Activated CD8-positive, alpha-beta memory T cell treated with anti-CD3 and anti-CD28 coated beads, Interleukin-2, amount 50 U/mL, for 24 hours (primary cell): ENCODE data around the gene PRUNE2.
"Not testable (repeated sequence)": the region's sequence is repeated elsewhere in the genome, so short reads cannot be mapped to it uniquely, and the experiment has no call there.

ENCODE experiments used
- DNase-seq: peaks from one replicate; pipeline ENCODE4 v3.0.0-alpha.2; 2020; ENCODE audit errors: extremely low read depth

PRUNE2 gene

DNA sequence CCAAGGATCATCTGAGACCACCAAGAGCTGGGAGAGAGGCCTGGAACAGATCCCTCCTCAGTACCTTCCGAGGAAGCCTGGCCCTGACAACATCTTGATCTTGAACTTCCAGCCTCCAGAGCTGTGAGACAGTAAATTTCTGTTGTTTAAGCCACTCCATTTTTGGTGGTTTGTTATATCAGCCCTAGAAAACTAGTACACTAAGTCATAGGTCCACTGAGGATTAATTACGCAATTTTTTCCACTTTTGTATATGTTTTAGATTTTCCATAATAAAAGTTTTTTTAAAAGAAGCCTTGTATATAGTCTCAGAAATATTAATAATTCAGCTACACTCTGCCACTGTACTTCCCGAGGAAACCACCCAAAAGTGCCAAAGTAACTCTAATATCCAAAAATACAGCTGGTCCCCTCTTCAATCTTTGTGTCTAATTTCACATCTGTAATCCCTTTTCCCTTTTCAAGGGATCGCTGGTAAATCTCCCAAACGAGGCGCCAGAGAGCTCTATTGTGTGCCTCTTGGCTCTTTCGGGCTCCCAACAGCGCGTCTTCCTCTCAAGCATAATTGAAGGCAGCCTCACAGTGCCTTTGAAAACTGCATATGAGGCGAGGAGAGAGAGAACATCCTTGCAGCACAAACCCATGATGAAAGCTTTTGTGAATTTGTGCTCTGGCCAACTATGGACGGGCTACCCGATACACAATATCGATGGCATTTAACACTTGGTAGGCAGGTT is 32.7 kb downstream of the PRUNE2 start:
- DNase-seq, result no peak

DNA sequence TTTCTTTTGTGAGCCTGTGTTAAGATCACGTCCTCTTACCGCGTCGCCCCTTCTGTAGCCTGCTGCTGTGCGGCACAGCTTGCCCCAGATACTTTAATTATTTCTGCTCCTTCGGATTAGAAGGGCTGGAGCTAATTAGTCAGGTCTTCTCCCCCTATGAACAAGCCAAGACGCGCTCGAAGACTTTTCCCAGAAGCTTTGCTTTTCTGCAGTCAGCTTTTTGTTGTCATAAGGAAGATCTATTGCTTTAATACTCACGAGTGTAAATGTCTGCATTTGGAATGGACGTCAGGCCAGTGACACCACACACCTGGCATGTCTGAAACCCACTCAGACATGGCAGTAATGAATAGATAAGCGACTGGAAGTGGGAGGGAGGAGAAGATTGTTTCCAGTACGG is 37.0 kb downstream of the PRUNE2 start:
- DNase-seq, result no peak

DNA sequence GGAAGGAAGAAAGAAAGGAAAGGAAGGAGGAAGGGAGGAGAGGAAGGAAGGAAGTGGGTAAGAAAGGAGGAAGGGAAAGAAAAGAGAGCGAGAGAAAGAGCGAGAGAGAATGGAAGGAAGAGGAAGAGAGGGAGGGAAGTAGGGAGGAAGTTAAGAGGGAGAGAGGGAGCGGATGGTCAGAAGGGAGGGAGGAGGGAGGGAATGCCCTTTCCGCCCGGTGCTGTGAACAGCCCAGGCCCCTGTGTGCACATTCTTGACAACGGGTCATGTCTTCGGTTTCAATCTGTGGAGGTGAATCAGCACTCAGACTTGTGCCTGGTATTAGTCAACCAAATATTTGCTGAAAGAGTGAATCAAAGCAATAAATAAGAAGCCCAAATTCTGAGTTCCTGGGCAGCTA is 39.2 kb downstream of the PRUNE2 start:
- no peak for DNase-seq

DNA sequence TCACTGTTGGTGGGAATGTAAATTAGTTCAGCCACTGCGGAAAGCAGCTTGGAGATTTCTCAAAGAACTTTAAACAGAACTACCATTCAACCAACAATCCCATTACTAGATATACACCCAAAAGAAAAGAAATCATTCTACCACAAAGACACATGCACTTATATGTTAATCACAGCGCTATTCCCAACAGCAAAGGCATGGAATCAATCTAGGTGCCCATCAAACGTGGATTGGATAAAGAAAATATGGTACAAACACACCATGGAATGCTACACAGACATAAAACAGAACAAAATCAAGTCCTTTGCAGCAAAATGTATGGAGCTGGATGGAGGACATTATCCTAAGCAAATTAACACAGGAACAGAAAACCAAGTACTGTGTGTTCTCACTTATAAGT is 42.1 kb downstream of the PRUNE2 start:
- no peak for DNase-seq

DNA sequence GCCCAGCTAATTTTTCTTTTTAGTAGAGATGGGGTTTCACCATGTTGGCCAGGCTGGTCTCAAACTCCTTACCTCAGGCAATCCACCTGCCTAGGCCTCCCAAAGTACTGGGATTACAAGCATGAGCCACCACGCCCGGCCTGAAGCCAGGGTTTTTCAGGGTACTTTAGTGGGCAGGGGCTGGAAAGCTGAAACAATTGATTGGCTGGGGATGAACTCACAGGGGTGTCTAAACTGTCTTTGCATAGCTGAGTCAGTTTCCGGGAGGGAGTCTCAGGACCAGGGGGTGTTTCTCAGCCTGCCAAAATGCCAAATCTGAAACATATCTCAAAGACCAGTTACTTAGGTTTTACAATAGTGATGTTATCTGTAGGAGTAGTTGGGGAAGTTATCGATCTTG is 46.1 kb downstream of the PRUNE2 start:
- DNase-seq, result no peak

DNA sequence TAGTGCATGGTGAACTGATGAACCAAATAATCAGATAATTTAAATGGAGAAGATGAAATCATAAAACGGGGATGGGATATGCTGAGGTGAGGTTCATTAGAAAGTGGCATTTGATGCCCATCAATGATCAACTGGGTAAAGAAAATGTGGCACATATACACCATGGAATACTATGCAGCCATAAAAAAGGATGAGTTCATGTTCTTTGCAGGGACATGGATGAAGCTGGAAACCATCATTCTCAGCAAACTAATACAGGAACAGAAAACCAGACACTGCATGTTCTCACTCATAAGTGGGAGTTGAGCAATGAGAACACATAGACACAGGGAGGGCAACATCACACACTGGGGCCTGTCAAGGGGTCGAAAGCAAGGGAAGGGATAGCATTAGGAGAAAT is 47.7 kb downstream of the PRUNE2 start:
- not testable (repeated sequence) for DNase-seq

DNA sequence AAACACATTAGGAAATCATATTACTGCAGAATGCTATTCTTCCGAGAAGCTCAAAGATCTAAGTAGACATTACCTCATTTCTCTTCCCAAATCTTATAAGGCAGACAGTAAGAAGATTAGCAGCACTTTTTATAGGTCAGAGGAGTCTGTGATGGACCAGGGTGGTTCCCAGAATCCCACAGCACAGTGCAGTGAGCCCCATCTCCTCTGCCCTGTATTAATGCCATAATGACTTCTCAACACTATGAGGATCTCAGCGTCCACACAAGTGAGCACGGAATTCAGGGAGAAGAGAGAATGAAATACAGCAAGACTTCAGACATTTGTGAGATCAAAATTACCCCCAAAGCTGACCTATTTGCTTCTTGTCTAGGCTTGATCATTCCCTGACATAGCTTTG is 49.9 kb downstream of the PRUNE2 start:
- DNase-seq, result no peak

DNA sequence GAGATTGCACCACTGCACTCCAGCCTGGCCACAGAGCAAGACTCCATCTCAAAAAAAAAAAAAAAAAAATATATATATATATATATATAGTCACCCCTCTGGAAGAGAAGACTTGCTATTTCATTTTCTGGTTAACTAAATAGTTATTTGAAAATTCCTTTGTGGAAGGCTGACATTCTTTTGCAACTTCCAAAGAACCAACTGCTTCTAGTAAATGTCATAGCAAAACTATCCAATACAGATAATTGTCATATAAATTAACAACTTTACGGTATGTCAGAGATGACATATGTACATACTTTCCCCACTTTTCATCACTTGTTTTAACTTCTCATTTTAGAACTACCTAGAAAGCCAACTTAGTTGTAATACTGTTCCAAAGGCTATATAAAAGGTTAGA is 50.9 kb downstream of the PRUNE2 start:
- DNase-seq, result no peak

DNA sequence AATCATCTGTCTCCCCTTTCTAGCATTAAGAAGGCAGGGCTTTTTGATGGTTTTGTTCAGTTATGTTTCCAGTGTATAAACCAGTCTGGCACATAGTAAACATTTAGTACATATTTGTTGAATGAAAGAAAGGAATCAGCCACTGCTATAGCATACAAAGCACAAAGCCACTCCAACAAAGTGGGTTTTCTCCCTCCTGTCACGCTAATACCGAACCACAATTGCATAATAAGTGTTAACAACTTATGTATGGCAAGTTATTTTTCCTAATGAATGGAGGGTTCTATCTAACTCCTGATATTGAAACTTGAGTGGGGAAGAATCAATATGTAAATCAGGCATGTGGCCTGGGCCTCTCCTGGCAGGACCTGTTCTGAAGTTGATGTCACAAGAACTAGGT is 53.9 kb downstream of the PRUNE2 start:
- no peak for DNase-seq

DNA sequence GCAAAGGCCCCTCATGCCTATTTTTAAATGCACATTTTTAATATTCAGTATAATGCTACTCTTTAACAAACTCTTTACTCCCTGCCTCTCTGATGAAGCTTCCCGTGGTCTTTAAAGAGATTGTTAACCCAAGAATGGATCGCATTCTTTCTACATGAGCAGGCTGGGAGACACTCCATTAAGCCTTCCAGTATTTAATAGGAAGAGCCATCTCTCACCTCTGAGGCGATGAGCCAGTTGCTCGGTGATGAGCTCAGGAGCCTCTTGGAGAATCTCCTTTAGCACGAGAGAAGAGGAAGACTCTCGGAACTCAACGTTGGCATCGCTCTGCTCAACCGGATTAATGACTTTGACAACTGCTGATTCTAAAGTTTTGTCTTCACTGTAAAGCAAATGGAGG is 59.6 kb downstream of the PRUNE2 start:
- DNase-seq, result no peak

DNA sequence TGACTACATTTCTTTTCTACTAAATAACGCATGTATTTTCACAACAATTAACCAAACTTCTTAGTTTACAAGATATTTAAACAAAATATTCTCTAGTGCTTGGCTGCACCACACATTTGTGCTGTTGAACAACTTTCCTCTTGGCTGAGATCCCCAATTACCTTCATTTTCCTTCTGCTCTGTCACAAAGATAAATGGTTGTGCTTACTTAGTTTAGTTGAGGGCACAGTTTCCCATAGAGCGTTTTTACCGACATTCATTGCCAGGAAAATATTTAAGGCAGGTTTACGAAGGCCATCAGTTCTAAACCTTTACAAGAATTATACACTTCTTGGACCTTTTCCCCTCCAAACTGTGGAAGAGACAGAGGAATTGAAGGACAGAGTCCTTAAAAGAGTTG is 60.7 kb downstream of the PRUNE2 start:
- DNase-seq, result no peak

DNA sequence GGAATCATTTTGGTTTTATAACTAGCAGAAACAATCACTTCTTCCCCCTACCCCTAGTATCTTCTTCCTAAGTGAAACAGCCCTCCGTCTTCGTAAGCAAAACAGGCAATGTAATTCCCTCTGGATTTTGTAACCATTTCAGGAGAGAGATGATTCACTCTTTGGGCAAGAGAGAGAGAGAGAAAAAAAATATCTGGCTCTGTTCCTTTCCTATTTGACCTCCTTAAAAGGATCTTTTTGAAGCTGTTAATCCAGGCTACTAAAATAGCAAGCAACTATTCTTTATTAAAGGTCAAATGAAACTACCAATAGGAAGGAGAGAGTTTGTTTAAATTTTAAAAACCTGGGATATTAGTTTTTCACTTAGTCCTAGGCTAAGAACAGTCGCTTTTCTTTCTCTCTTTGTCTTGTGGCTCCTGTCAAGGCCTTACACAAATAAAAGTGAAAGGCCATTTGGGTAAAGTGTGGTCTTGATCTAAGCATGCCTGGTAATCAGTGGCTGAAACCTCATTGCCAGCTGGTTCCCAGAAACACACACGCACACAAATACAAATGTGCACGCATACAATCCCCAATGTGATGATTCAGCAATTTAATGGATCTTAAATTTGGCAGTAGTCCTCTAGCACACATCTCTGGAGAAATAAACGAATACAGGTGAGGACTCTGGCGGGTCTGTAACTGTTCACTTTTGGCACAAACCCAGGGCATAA is 70.2 kb downstream of the PRUNE2 start:
- DNase-seq, result no peak

DNA sequence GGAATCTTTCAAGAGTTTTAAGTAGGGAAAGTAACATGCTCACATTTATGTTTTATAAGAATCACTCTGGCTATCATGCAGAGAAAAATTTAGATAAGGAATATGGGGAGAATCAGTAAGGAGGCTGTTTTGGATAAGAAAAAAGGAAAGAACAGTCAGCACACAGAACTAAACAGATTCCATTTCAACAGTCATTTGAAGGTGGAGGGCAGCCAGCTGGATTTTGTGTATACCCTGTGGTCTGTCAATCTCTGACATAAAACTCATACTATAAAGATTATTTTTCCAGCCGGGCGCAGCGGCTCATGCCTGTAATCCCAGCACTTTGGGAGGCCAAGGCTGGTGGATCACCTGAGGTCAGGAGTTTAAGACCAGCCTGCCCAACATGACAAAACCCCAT is 77.5 kb downstream of the PRUNE2 start:
- no peak for DNase-seq

DNA sequence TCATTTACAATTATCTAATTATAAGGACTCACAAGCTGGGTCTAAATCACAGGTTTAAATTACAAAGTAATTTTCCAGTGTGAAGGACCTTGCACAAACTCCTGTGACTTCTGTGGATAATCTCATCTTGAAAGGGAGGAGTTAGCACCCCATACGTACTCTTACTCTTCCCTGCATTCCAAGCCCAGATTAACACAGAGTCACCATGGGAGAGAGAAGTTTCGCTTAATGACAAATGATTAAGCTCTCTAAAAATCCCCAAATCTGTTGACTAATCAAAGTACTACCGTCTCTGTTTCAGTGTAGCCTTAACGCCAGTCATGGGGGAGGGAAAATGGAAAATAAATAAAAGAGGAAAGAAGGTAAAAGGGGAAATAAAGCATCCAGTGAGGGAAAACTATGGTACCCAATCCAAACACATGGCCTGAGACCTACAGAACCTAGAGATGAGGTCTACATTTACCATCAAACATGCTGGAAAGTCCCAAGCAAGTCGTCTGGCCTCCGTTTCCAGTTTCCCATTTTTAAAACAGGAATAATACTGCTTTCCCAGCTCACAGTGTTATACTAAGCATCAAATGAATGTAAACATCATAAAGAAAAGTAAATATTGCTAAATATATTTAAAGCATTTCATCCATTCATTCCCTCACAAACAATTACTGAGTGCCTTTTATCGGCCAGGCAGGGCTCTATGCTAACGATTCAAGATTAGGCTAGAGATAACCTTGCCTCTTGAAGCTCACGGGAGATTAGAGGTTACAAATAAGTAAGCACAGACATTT is 78.4 kb downstream of the PRUNE2 start:
- DNase-seq, result no peak

DNA sequence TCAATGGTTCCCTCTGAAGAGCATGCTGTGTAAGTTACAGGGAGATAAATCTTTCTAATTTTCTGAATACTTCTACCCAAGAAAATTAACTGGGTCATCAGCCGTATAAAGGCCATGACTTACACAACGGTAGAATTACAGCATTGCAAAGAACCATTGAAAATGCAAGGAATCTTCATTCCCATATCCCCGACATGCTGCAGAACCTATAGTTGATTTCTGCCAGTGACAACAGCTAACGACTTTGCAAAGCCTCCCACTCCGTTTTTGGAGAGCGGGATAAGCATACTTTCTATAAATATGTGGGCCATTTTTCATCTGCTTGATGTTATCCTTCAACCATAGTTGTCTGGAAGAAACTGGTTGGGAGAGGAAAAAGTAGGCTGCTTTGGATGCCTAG is 85.5 kb downstream of the PRUNE2 start:
- no peak for DNase-seq

DNA sequence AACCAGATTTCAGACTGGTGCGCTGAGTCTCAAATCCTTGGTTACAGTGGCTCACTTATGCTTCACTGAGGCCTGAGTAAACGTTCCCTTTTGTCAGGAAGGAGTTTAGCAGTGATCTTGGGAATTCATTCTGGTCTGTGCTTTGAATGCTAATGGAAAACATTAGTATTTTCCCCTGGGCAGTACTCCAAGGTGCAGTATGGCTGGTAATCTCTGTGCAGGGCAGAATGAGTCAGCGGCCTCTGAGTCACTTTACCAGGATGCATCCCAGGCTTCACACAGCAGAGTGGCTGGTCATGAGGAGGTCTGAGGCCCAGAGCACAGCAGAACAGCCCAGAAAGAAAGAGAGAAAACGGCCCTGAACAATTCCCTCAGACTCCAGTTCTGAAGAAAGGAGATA is 87.6 kb downstream of the PRUNE2 start:
- DNase-seq, result no peak

DNA sequence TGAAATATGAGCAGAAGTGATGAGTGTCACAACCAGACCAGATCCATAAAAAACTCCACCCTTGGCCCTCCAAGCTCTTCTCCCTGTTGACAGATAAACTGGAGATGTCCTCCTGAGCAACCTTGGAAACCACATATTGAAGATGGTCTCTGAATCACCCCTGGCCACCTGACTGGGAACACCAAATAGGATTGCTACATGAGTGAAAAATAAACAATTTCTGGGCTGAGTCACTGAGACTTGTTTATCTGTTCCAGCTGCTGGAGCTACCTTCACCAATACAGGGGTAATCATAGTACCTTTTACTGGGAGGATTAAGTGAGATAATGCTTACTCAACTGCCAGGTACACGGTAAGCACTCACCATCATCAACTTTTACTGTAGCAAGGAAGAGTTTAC is 88.4 kb downstream of the PRUNE2 start:
- no peak for DNase-seq

DNA sequence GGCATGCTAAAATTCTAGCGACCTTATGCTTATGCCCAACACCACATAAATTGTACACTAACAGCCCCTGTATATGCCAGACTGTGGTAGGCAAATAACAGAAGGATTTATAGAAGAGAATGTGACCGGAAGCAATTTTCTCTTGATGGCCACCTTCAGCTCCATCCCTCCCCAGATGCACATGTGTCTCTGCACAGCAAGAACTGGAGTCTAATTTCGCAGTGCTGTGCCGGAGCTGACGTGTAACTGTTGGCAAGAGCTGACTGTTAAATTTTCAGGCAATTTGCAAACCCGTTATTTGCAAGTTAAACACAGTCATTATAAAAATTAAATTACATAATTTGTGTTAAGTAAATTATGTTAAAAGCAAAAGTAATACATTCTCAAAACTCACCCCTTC is 93.3 kb downstream of the PRUNE2 start:
- DNase-seq, result no peak

DNA sequence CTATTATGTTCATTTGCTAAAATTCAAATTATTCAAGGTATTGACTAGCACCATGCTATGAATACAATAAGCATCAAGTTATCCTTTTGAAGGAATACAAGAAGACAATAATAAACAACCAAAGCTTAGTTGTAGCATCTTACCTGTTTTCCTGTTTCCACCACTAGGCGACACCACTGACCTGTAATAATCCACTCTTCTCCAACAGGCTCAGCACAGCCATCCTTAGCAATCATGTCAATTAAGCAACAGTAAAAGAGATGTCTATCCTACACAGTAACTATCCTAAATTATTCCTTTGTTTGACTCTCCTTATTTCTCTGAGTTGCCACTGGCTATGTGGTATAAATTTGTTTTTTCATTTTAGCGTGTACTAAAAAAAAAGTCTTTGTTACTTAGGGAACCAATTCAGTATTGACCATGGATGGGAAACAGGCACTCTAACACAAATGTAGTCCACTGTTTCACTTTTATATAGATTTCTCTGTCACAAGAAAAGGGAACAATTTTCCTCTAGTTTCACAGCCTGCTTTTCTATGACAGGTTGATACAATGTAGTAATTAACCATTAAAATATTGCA is 95.4 kb downstream of the PRUNE2 start:
- DNase-seq, result no peak

DNA sequence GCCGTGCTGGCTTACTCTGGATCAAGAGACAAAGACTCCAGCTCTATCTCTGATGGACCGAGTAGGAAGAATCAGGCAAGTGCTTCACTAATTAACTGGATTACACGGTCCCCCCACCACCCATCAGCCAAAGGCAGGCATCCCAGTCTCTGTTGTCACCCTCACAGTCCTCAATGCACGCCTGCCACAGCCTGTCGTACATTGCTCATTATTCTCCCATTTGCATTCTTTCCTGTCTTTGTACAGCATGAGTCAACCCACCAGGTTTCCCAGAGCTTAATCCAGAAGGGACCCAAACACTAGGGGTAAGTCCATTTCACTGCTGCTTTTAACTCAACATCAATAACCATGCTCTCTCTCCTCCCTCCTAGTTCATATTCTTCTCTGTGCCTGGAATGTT is 97.3 kb downstream of the PRUNE2 start:
- DNase-seq, result no peak

DNA sequence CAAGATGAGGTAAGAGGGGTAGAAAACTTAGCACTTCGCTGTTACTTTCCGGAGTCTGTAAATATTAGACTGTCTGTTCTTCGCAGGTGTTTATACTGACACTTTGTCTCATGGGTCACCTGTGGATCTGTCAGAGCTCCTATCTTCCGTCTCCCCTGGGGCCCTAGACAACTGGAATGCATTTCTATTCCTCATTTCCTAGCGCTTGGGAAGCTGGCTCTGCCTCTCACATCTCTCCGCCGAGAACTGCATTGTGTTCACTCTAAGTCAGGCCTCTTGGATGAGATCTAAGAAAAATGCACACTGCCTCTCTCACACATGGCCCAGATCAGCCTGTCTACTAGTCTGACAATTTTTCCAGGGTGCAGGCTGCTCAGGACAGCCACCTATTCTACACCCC is 102.2 kb downstream of the PRUNE2 start:
- no peak for DNase-seq

DNA sequence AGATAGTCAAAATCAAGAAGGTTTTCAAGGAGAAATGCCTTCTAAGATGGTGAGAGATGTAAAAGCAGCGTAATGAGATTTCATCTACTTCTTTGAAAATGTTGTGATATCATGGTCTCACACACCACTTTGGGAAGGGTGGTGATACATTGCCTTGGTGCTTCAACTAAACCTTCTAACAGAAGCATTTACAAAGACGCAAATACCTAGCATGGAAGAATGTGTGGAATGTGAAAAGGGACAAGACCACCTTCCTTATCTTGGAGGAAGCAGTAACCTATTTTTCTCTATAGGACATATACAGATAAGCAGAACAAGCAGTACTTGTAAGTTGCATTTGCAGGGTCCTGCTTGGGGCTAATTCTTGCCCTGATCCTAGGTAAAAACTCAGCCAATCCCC is 102.8 kb downstream of the PRUNE2 start:
- no peak for DNase-seq

DNA sequence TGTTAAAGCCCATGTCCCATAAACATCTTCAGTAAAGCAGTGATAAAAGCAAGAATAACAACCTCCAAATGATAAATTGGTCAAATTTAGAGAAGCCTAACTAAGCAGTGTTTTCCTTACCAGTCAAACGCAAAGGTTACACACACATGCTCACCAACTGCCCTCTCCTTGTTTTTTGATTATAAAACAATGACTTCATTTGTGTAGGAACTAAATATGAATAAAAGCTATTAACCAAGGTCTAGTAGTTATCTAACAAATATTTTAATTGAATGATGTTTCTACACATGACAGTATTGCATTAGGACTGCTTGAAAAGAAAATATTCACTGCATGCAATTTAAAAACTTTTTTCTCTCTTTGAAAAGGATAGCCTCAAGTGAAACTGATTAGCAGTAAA is 105.0 kb downstream of the PRUNE2 start:
- no peak for DNase-seq
